GM18951 (cell line): ENCODE results near the gene ACIN1.

Source experiments
- POLR2A ChIP-seq: IDR thresholded peaks from 4 replicates; pipeline ENCODE4 v1.6.1; 2011; ENCODE audit warnings: mild to moderate bottlenecking; ENCODE audit not compliant: insufficient read length, insufficient read depth; ENCODE audit errors: extremely low read depth
- in situ Hi-C: fragments of 300-500 bp; cut with MboI; formaldehyde crosslinking; loops from one replicate; pipeline ENCODE4 v1.12.0; 2022; ENCODE audit warnings: low sequenced_read_pairs, mixed read lengths, inconsistent platforms; ENCODE audit not compliant: unreplicated experiment

ACIN1 gene

DNA sequence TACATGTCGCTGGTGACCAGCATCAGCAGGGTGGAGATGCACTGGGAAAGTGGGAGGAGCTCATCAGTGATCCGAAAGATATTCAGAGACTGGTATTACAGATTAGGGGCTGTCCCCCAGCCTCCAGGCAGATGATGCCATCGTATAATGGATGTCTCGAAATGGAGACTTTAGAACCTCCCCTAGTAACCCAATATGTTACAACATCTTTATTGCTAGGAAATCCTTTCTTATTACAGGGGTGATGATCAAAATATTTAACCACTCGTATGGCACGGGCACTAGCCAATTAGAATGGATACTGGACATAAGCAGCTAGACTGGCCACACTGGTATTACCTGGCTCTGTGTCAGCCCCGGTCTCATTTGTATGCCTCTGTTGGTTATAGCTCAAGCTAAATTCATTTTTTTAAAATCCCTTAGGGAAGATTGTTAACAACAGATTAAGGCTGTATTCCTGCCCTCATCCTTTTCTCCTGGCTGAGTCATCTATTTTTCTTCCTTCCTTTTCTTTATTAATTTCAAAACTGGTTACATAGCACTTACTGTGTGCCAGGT is 34.9 kb upstream of the ACIN1 start:
- no peak for TF ChIP-seq POLR2A
- in situ Hi-C loops: loop anchor here (10.0 kb wide), 1 partner anchor 55 kb away; the partner anchor contains the start of gene SLC7A8

DNA sequence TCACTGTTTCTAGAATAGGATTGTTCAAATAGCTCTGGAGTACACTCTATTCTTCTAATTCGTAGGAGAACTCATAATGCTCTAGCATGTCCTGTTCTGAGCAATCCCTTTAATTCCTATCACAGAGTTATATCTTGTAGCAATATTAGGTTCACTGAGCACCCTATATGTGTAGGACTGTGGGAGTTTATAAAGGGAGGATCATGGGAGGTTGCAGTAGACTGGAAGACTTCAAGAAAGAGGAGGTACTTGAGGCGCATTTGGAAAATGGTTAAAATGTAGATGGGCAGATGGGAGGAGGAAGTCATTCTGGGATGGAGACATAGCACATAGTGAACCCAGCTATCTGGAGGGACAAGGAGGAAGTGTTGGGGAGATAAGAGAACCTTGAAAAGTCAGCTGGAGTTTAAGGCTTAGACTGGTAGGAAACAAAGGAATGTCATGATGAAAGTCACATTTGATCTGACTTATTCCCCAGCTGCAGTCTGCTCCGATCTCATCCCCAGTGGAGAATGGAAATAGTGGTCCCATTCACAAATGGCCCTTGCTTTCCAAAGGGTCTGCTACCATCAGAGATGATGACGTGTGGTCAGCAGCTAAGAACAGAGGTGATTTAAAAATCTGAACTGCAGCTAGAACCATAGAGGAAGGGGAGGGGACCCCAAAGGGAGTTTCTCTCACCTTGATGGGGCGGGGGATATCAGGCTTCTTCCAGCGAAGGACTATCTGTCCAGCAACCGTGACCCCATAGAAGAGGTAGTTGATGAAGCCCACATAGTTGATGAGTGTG is 34.2 kb upstream of the ACIN1 start:
- TF ChIP-seq POLR2A: no peak
- in situ Hi-C loops: loop anchor here (10.0 kb wide), 1 partner anchor 56 kb away; the partner anchor contains the start of gene SLC7A8

DNA sequence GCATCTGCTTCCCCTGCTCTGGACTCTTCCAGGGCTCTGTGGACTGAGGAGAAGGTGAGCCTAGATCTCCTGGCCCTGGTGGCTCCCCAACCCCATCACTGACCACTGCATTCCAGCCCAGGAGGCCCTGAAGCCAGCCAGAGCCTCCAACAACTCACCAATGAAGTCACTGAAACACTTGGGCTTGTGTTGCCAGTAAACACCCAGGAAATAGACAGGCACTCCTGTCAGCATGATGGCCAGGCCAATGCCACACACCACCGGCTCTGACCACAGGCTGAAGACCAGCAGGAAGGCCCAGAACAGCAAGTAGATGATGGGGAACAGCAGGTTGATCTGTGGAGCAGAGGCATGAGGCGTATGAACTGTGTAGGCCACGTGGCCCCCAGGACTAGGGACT is 32.9 kb upstream of the ACIN1 start:
- TF ChIP-seq POLR2A: no peak
- in situ Hi-C loops: loop anchor here (10.0 kb wide), 1 partner anchor 57 kb away; the partner anchor contains the start of gene SLC7A8

DNA sequence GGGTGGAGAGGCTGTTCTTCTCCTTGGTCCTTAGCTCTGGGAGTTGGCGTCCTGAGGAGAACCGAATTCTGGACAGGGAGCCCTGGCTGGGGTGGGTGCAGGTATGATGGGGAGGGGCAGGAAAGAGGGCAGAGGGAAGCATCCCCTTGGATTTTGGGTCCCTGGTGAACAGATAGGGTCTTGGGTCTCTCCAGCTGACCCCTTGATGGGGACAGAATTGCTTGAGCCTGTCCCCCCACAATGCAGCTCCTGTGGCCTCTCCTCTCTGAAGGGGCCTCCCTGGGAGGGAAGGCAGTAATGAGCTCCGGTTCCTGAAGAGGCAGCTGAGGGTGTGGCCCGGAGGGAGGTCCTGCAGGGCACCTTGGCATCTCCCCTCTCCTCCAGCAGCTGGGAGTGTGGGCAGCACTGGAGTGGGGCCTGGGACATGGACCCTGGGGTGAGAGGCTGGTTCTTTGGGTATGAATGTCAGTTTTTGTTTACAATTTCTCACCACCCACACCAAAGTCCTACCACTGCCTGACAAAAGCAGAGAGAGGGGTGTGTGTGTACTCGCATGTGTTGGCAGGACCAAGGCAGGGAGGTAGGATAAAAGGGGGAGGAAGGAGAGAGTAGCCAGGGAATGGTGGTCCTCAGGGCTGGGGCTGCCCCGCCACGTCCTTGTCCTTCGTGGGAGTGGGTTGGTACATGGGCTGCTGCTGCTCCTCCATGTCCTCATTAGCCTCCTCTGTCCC is 31.8 kb upstream of the ACIN1 start:
- in situ Hi-C loops: loop anchor here (10.0 kb wide), 1 partner anchor 58 kb away; the partner anchor contains the start of gene SLC7A8
- TF ChIP-seq POLR2A: no peak

DNA sequence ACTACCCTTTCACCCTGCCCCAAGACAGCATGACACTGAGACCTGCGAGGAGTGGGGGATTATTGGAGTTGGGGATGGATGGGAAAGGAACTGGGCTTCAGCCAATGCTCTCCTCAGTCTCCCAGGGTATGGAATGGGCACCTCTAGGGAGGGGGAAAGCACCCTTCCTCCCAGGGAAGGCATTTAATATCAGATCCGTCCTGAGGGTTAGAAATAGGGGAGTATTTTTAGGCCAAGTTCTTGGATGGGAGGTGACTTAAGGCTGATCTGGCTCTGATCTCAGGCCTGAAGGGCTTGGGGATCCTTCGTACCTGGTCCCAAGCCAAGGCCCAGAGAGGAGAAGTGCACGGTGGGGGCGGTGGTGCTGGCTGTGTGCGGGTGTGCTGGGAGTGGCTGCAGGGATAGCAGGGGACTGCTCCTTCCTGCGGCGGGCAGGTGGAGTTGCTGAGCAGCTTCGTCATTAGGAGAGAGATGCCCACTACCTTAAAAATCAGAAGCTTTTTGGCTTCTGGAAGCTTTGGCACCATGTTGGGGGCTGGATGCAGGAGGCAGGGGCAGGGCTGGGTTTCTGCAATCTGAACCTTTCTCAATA is 31.1 kb upstream of the ACIN1 start:
- in situ Hi-C loops: loop anchor here (10.0 kb wide), 1 partner anchor 59 kb away; the partner anchor contains the start of gene SLC7A8
- TF ChIP-seq POLR2A: no peak

DNA sequence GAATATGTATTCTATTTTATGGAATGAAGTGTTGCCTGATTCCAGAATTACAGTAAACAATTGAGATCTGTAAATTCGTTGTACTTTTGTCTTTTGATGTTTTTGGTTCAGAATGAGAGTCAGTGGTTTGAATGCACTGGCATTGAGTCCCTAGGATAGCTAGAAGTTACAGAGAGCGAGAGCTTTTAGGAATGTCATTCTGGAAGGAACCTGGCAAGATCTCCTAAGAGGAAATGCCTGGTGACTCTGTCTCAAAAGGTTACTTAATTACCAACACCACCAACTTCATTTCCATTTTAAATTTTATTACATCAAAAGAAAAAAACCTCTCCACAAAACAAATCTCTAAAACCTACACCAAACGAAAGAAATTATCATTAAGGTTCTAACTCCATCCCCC is 30.1 kb upstream of the ACIN1 start:
- no peak for TF ChIP-seq POLR2A
- in situ Hi-C loops: loop anchor here (10.0 kb wide), 1 partner anchor 60 kb away; the partner anchor contains the start of gene SLC7A8

DNA sequence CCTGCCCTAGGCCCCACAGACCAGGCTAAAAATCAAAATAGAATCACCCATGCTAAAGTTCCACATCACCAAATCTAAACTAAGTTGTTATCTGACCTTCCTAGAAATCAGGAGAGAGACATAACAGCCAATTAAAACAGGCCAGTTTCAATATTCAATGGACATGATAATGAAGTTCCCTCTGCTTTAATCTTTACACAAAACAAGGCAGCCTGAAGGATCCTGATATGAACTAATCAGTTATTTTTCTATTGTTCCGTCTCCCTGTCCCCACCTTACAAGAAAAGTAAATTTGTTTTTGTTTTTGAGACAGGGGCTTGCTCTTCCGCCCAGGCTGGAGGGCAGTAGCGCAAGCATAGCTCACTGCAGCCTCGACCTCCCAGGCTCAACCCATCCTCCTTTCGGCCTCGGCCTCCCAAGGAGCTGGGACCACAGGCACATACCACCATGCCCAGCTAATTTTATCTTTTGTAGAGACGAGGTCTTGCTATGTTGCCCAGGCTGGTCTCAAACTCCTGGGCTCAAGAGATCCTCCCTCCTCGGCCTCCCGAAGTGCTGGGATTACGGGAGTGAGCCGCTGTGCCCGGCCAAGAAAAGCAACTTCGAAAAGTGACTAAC is 29.5 kb upstream of the ACIN1 start:
- in situ Hi-C loops: loop anchor here (10.0 kb wide), 1 partner anchor 60 kb away; the partner anchor contains the start of gene SLC7A8
- TF ChIP-seq POLR2A: no peak

DNA sequence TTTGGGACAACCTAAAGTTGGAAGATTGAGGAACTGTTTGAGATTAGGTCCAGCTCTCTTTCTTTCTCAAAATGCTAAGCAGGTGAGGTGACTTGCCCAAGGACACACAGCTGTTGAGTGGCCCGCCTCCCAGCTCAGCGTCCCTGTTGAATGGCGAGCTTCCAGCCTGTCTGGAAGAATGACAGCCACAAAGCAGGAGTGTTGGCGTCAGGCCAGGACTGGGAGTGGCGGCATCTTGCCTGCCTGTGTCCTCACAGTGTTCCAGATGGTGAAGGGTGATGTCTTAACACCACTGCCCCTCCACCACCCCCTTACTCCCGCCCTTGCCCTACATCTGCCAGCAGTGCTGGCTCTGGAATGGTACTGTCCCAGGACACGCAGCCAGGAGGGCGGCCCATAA is 28.5 kb upstream of the ACIN1 start:
- in situ Hi-C loops: loop anchor here (10.0 kb wide), 1 partner anchor 61 kb away; the partner anchor contains the start of gene SLC7A8
- no peak for TF ChIP-seq POLR2A

DNA sequence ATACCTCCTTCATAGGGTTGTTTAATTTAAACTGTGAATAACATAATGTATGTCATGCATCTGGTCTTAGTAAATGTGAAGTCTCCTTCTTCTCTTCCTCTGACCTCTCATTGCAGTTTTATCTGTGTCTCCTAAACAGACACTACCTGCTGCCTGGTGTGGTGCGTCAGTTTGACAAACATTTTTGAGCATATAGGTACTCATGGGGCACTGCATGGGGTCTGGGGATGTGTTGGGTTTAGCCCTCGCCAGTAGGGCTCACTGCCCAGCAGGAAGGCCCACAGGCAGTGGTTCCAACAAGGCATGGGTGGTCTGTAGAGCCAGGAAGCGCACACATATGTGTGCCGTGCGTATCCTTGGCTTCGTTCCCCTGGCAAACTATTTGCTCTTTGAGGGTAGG is 27.1 kb upstream of the ACIN1 start:
- in situ Hi-C loops: loop anchor here (10.0 kb wide), 1 partner anchor 63 kb away; the partner anchor contains the start of gene SLC7A8

DNA sequence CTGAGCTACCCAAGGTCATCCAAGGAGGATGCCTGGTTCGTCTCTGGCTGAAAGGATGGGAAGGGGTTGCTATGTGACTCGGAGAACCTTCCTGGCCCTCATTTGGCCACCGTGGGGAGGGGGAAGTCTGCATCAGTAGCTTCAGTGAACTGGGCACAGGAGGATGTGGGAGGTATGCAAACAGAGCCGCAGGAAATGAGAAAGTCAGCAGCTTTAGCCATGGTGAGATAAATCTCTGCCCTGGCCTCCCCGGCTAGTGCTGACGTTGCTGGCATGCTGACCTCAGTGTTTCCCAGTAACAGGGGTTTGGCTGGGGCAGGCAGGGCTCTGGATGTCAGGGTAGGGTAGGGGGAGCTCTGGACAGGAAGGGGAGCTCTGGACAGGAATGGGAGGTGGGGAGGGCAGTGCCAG is 26.4 kb upstream of the ACIN1 start:
- TF ChIP-seq POLR2A: no peak
- in situ Hi-C loops: loop anchor here (10.0 kb wide), 1 partner anchor 63 kb away; the partner anchor contains the start of gene SLC7A8

More for the DNA sequence above, 27.1 kb upstream of the ACIN1 start:
- TF ChIP-seq POLR2A: no peak

DNA sequence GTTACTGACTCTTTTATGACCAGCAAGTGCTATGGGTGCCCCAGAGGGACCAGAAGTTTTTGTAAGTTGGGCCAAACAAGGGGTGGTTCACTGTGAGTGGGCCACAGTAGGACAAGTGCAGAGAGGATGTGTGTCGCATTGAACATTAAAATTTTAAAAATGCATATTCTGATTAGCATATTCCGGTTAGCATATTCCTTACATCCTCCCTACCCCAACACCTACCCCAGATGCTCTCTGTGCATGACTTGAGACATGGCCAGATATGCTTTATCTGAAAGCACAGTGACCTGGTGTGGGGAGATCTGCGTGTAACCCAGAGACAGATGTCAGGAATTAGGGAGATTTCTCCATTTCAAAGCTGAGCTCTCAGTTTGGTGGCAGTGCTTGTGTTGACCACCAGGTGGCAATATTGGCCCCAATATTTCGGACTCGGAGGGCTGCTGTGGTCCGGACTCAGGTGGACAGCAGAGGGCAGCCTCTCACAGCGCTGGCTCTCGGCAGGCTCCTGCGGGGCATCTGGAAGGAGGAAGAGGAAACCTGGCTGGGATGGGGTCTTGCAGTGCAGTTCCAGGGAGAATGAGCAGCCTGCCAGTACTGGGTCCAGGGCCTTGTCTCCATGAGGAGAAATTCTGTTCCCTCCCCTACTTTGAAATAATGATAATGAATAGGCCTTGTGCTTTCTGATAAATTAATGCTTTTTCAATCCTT is 25.8 kb upstream of the ACIN1 start:
- in situ Hi-C loops: loop anchor here (10.0 kb wide), 1 partner anchor 64 kb away; the partner anchor contains the start of gene SLC7A8
- TF ChIP-seq POLR2A: no peak
